DOHH2 (cell line): Measurements from ENCODE around the gene ZDHHC12.

Source experiments
- H3F3A ChIP-seq: fragments of 200-600 bp; sonication (generic), shearing (Covaris generic); 2 replicates; pipeline ENCODE4 v1.6.0; 2016; ENCODE audit warnings: antibody characterized with exemption, mild to moderate bottlenecking; ENCODE audit not compliant: control insufficient read depth, insufficient read depth
- H3K27ac ChIP-seq: fragments of 200-600 bp; sonication (generic); 2 replicates; pipeline ENCODE4 v1.5.1; 2014; ENCODE audit warnings: low read depth, mild to moderate bottlenecking, low read length, moderate library complexity
- H3K27me3 ChIP-seq: fragments of 200-600 bp; sonication (generic); 2 replicates; pipeline ENCODE4 v1.6.1; 2014; ENCODE audit warnings: mild to moderate bottlenecking, low read length, mixed read lengths; ENCODE audit not compliant: control insufficient read depth
- H3K36me3 ChIP-seq: fragments of 200-600 bp; sonication (generic); 2 replicates; pipeline ENCODE4 v1.6.1; 2014; ENCODE audit warnings: mild to moderate bottlenecking, low read length, moderate library complexity, mixed read lengths; ENCODE audit not compliant: control insufficient read depth
- H3K4me1 ChIP-seq: fragments of 200-600 bp; sonication (generic); 2 replicates; pipeline ENCODE4 v1.6.1; 2014; ENCODE audit warnings: mild to moderate bottlenecking, low read length, mixed read lengths; ENCODE audit not compliant: control insufficient read depth
- H3K4me2 ChIP-seq: fragments of 200-600 bp; sonication (generic); 2 replicates; pipeline ENCODE4 v1.6.0; 2014; ENCODE audit warnings: mild to moderate bottlenecking, low read length, moderate library complexity
- H3K4me3 ChIP-seq: fragments of 200-600 bp; sonication (generic); 2 replicates; pipeline ENCODE4 v1.5.1; 2014; ENCODE audit warnings: mild to moderate bottlenecking, low read length, mixed read lengths
- H3K79me2 ChIP-seq: fragments of 200-600 bp; sonication (generic); 2 replicates; pipeline ENCODE4 v1.6.1; 2014; ENCODE audit warnings: mild to moderate bottlenecking, low read length, mixed read lengths; ENCODE audit not compliant: control insufficient read depth
- H3K9me2 ChIP-seq: fragments of 200-600 bp; sonication (generic); replicated peaks from 2 replicates; pipeline ENCODE4 v1.6.1; 2014; ENCODE audit warnings: mild to moderate bottlenecking, low read length, mixed read lengths; ENCODE audit not compliant: control insufficient read depth
- H3K9me3 ChIP-seq: fragments of 200-600 bp; sonication (generic); 2 replicates; pipeline ENCODE4 v1.6.1; 2014; ENCODE audit warnings: antibody characterized with exemption, low read length, mixed read lengths; ENCODE audit not compliant: control insufficient read depth, insufficient read depth
- H4K20me1 ChIP-seq: fragments of 200-600 bp; sonication (generic); 2 replicates; pipeline ENCODE4 v1.6.0; 2014; ENCODE audit warnings: low read depth, mild to moderate bottlenecking, antibody characterized with exemption, low read length, moderate library complexity; ENCODE audit not compliant: control insufficient read depth, insufficient read depth
- CTCF ChIP-seq: fragments of 200-600 bp; sonication (generic); IDR thresholded peaks from one replicate; pipeline ENCODE4 v1.5.1; 2014; ENCODE audit warnings: antibody characterized with exemption, mild to moderate bottlenecking, low read depth, low read length; ENCODE audit not compliant: poor library complexity, severe bottlenecking
- EZH2phosphoT487 ChIP-seq: fragments of 200-600 bp; sonication (generic); IDR thresholded peaks from 2 replicates; pipeline ENCODE4 v1.6.1; 2017; ENCODE audit warnings: borderline replicate concordance, mild to moderate bottlenecking, antibody characterized with exemption, low read length, moderate library complexity, mixed read lengths

ZDHHC12 gene

DNA sequence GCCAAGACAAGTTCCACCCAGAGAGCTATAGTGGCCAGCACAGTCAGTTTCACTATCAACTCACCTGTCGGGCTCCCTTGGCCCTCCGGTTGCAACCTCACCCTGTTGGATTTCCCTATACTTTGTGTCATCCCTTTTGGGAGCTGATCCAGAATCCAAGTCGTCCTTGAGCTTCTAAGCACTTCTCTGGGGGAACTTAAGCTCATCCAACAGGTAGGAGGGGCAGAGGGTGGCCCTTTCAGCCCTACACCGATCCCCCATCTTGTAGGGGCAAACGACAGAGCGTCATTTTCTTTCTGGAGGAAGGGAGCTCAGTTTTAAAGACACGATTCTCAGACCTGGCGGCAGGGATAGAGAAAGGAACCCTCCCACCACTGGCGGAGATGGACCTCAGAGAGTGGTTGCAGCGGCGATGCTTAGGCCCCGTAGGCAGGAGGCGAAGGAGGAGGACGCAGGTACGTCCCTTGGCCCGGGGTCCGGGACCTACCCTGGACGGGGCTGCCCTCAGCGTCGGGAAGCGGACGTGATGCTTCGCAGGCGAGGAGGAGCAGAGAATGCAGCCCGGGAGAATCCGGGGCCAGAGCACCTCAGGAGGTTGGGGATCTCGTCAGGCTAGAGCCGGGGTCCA is 47.3 kb upstream of the ZDHHC12 start:
- Histone ChIP-seq H3K36me3 (no peaks in the 10 kb centered on the region; the same call in 1 of the 2 replicates), H3K79me2 (peaks cover 20% of the 10 kb centered on the region), H3K9me2 (no peaks in the 10 kb centered on the region), H3K27ac (peak overlapping the region; percentile 74), H3K4me3 (peak overlapping the region; percentile 84), H3K4me1 (peaks cover 24% of the 10 kb centered on the region), H3F3A (peaks cover 5% of the 10 kb centered on the region; the same call in 1 of the 2 replicates), H4K20me1 (no peaks in the 10 kb centered on the region), H3K9me3 (peaks cover 5% of the 10 kb centered on the region), H3K27me3 (no peaks in the 10 kb centered on the region), H3K4me2 (peak overlapping the region; percentile 96)
- no peak for TF ChIP-seq CTCF
- no peak for TF ChIP-seq EZH2phosphoT487

DNA sequence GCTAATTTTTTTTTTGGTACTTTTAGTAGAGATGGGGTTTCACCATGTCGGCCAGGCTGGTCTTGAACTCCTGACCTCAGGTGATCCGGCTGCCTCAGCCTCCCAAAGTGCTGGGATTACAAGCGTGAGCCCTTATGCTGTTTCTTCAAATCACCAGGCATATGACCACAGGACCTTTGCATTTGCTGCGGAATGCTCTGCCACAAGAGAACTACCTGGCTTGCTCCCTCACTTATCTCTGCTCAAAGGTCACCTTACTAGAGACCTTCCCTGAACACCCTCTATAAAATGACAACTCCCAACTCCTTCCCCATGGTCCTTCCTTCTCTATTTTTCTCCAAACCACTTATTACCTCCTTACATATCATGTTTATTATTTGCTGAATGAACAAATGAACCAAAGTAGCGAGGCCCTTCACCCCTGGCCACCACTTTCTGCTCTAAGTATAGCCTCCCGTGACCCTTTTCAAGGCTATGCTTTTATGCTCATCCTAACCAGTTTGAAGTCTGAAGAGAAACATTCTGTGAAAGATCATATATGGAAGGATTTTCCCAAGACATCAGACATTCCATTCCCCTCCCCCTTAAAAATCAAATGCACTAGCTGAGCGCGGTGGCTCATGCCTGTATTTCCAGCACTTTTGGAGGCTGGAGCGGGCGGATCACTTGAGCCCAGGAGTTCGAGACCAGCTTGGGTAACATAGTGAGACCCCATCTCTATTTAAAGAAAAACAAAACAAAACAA is 46.5 kb upstream of the ZDHHC12 start:
- peaks cover 21% of the 10 kb centered on the region for H3K4me1 ChIP-seq
- no peak overlapping the region for H3K27ac ChIP-seq

GRCh38 chr9:128768606-128769005 is 44.7 kb upstream of the ZDHHC12 start:
- peaks cover 3% of the 10 kb centered on the region; the same call in 1 of the 2 replicates for H3F3A ChIP-seq
- no peaks in the 10 kb centered on the region for H3K27me3 ChIP-seq
- TF ChIP-seq CTCF: no peak
- TF ChIP-seq EZH2phosphoT487: no peak
- H3K9me3 ChIP-seq: no peaks in the 10 kb centered on the region
- H4K20me1 ChIP-seq: no peaks in the 10 kb centered on the region
- no peak overlapping the region for H3K4me3 ChIP-seq
- H3K4me2 ChIP-seq: no peak overlapping the region
- H3K9me2 ChIP-seq: no peaks in the 10 kb centered on the region
- no peak overlapping the region for H3K27ac ChIP-seq
- H3K36me3 ChIP-seq: no peaks in the 10 kb centered on the region; the same call in 1 of the 2 replicates
- H3K79me2 ChIP-seq: peaks cover 20% of the 10 kb centered on the region
- H3K4me1 ChIP-seq: peaks cover 21% of the 10 kb centered on the region

More for the DNA sequence above, 46.5 kb upstream of the ZDHHC12 start:
- Histone ChIP-seq H3K9me2 (no peaks in the 10 kb centered on the region), H3K4me3 (peak overlapping the region; percentile 84), H3K27me3 (no peaks in the 10 kb centered on the region), H4K20me1 (no peaks in the 10 kb centered on the region), H3K36me3 (no peaks in the 10 kb centered on the region; the same call in 1 of the 2 replicates), H3K9me3 (no peaks in the 10 kb centered on the region), H3F3A (peaks cover 3% of the 10 kb centered on the region; the same call in 1 of the 2 replicates), H3K4me2 (peak overlapping the region; percentile 96), H3K79me2 (peaks cover 20% of the 10 kb centered on the region)
- no peak for TF ChIP-seq EZH2phosphoT487
- TF ChIP-seq CTCF: no peak
